H9 (cell line): ENCODE measurements around the gene DHRSX. TPM values are rescaled to one million over a fixed set of nuclear protein-coding genes. Genes with fewer than 3 reads are reported as not detected.

ENCODE experiments used
- DNase-seq: peaks from one replicate; pipeline ENCODE4 v3.0.0-alpha.2; 2017
- H2AFZ ChIP-seq: one replicate; pipeline ENCODE4 v1.6.1; 2013; ENCODE audit warnings: mild to moderate bottlenecking, low read length, control low read depth, moderate library complexity
- H2AK5ac ChIP-seq: 2 replicates; pipeline ENCODE4 v1.6.1; 2013; ENCODE audit warnings: low read length, control low read depth, mixed read lengths; ENCODE audit not compliant: insufficient read length
- H2BK120ac ChIP-seq: one replicate; pipeline ENCODE4 v1.6.1; 2013; ENCODE audit warnings: low read depth, mild to moderate bottlenecking, low read length, control low read depth, inconsistent platforms; ENCODE audit not compliant: poor library complexity, severe bottlenecking
- H2BK12ac ChIP-seq: 2 replicates; pipeline ENCODE4 v1.6.1; 2013; ENCODE audit warnings: low read length, control low read depth, mixed read lengths, low read depth; ENCODE audit not compliant: insufficient read length
- H2BK15ac ChIP-seq: 2 replicates; pipeline ENCODE4 v1.6.1; 2013; ENCODE audit warnings: low read depth, low read length, control low read depth
- H2BK20ac ChIP-seq: one replicate; pipeline ENCODE4 v1.6.1; 2013; ENCODE audit warnings: low read depth, mild to moderate bottlenecking, low read length, control low read depth, inconsistent platforms; ENCODE audit not compliant: poor library complexity, severe bottlenecking
- H2BK5ac ChIP-seq: 2 replicates; pipeline ENCODE4 v1.6.1; 2013; ENCODE audit warnings: low read length, control low read depth, mixed read lengths; ENCODE audit not compliant: insufficient read length
- H3K14ac ChIP-seq: 2 replicates; pipeline ENCODE4 v1.6.1; 2013; ENCODE audit warnings: low read length, control low read depth; ENCODE audit not compliant: insufficient read depth
- H3K18ac ChIP-seq: 2 replicates; pipeline ENCODE4 v1.6.1; 2013; ENCODE audit warnings: low read depth, mild to moderate bottlenecking, mixed read lengths, low read length, control low read depth; ENCODE audit not compliant: insufficient read length
- H3K23ac ChIP-seq: 2 replicates; pipeline ENCODE4 v1.6.1; 2013; ENCODE audit warnings: low read length, control low read depth, mixed read lengths, low read depth; ENCODE audit not compliant: insufficient read length
- H3K23me2 ChIP-seq: 2 replicates; pipeline ENCODE4 v1.6.1; 2013; ENCODE audit warnings: low read depth, mild to moderate bottlenecking, mixed read lengths, low read length, control low read depth; ENCODE audit not compliant: insufficient read length, poor library complexity, severe bottlenecking
- H3K27ac ChIP-seq: 2 replicates; pipeline ENCODE4 v1.5.1; 2013; ENCODE audit warnings: low read length, control low read depth, mixed read lengths, low read depth; ENCODE audit not compliant: insufficient read length
- H3K27me3 ChIP-seq: 2 replicates; pipeline ENCODE4 v1.6.1; 2013; ENCODE audit warnings: low read length, control low read depth, inconsistent platforms; ENCODE audit not compliant: insufficient read depth
- H3K4ac ChIP-seq: 2 replicates; pipeline ENCODE4 v1.6.1; 2013; ENCODE audit warnings: low read depth, mild to moderate bottlenecking, control low read depth, inconsistent platforms, low read length, moderate library complexity
- H3K4me1 ChIP-seq: 2 replicates; pipeline ENCODE4 v1.6.1; 2013; ENCODE audit warnings: low read length, control low read depth, inconsistent platforms; ENCODE audit not compliant: insufficient read depth
- H3K4me2 ChIP-seq: 2 replicates; pipeline ENCODE4 v1.6.1; 2013; ENCODE audit warnings: low read length, control low read depth, mixed read lengths; ENCODE audit not compliant: insufficient read length, insufficient read depth
- H3K56ac ChIP-seq: 2 replicates; pipeline ENCODE4 v1.6.1; 2013; ENCODE audit warnings: low read depth, mild to moderate bottlenecking, mixed read lengths, low read length, control low read depth; ENCODE audit not compliant: insufficient read length
- H3K79me1 ChIP-seq: 2 replicates; pipeline ENCODE4 v1.6.1; 2013; ENCODE audit warnings: low read depth, mild to moderate bottlenecking, moderate library complexity, low read length, control low read depth, inconsistent platforms; ENCODE audit not compliant: insufficient read depth, poor library complexity, severe bottlenecking
- H3K79me2 ChIP-seq: 2 replicates; pipeline ENCODE4 v1.6.1; 2013; ENCODE audit warnings: low read length, control low read depth, inconsistent platforms; ENCODE audit not compliant: insufficient read depth
- H3K9ac ChIP-seq: 2 replicates; pipeline ENCODE4 v1.6.1; 2013; ENCODE audit warnings: low read length, control low read depth, mixed read lengths; ENCODE audit not compliant: insufficient read length; ENCODE audit errors: extremely low read depth
- H3K9me3 ChIP-seq: one replicate; pipeline ENCODE4 v1.6.1; 2013; ENCODE audit warnings: low read depth, low read length, inconsistent platforms; ENCODE audit not compliant: control insufficient read depth
- H3T11ph ChIP-seq: one replicate; pipeline ENCODE4 v1.6.1; 2013; ENCODE audit warnings: mild to moderate bottlenecking, low read length, control low read depth, inconsistent platforms
- H4K20me1 ChIP-seq: one replicate; pipeline ENCODE4 v1.6.1; 2013; ENCODE audit not compliant: control insufficient read depth, insufficient read length, insufficient read depth
- H4K5ac ChIP-seq: 2 replicates; pipeline ENCODE4 v1.6.1; 2013; ENCODE audit warnings: low read depth, mild to moderate bottlenecking, mixed read lengths, low read length, control low read depth; ENCODE audit not compliant: insufficient read length
- H4K8ac ChIP-seq: replicated peaks from 2 replicates; pipeline ENCODE4 v1.6.1; 2013; ENCODE audit warnings: low read length, control low read depth, mixed read lengths, low read depth; ENCODE audit not compliant: insufficient read length
- H4K91ac ChIP-seq: 2 replicates; pipeline ENCODE4 v1.6.1; 2013; ENCODE audit warnings: low read depth, mild to moderate bottlenecking, moderate library complexity, mixed read lengths, low read length, control low read depth; ENCODE audit not compliant: insufficient read length
- H3K27ac Mint-ChIP-seq, 3 experiments: 2 replicates in 2 of 3; 3 replicates in 1 of 3; pipeline ENCODE4 v1.8.0; 2020 to 2021; ENCODE audit warnings: mixed read lengths in 3 of 3, mild to moderate bottlenecking in 1 of 3, moderate library complexity in 1 of 3
- H3K27me3 Mint-ChIP-seq: 2 replicates; pipeline ENCODE4 v1.8.0; 2021; ENCODE audit warnings: low read depth, mild to moderate bottlenecking, moderate library complexity, mixed read lengths
- H3K36me3 Mint-ChIP-seq, 3 experiments: 2 replicates in 2 of 3; 3 replicates in 1 of 3; pipeline ENCODE4 v1.8.0; 2020 to 2021; ENCODE audit warnings: low read depth in 3 of 3, mixed read lengths in 3 of 3; ENCODE audit not compliant: insufficient read depth in 1 of 3
- H3K4me1 Mint-ChIP-seq, 2 experiments: 2 replicates each; pipeline ENCODE4 v1.8.0; 2020; ENCODE audit warnings: mixed read lengths in 2 of 2
- H3K4me3 Mint-ChIP-seq, 2 experiments: 2 replicates in 1 of 2; 3 replicates in 1 of 2; pipeline ENCODE4 v1.8.0; 2020 to 2021; ENCODE audit warnings: mild to moderate bottlenecking in 2 of 2, mixed read lengths in 2 of 2, moderate library complexity in 1 of 2
- H3K9me3 Mint-ChIP-seq, 2 experiments: 2 replicates in 1 of 2; 3 replicates in 1 of 2; pipeline ENCODE4 v1.8.0; 2020; ENCODE audit warnings: mild to moderate bottlenecking in 2 of 2, mixed read lengths in 2 of 2, moderate library complexity in 1 of 2
- WGBS: extraction: QIAGEN DNeasy Blood & Tissue Kit; methylation state at CpG from one replicate; pipeline ENCODE4 v1.1.7; 2013; ENCODE audit warnings: missing lambda C conversion rate, low lambda C conversion rate, mixed read lengths; ENCODE audit not compliant: insufficient read length; ENCODE audit errors: extremely low coverage; 5-methylcytosine and 5-hydroxymethylcytosine counted together
- total RNA-seq: library from RNA; stranded (reverse); gene quantifications from 2 replicates; pipeline ENCODE4 v1.2.1, GENCODE V29; 2021
- TF ChIP-seq, protein P1 (sequence below): fragments of 200-600 bp; sonication (generic); conservative IDR thresholded peaks from 3 replicates; pipeline ENCODE4 v1.8.0; 2021; ENCODE audit warnings: antibody characterized with exemption, mild to moderate bottlenecking

The DHRSX gene
- total RNA-seq, 1 experiment from 2014 or later, result 44.0 TPM

DNA sequence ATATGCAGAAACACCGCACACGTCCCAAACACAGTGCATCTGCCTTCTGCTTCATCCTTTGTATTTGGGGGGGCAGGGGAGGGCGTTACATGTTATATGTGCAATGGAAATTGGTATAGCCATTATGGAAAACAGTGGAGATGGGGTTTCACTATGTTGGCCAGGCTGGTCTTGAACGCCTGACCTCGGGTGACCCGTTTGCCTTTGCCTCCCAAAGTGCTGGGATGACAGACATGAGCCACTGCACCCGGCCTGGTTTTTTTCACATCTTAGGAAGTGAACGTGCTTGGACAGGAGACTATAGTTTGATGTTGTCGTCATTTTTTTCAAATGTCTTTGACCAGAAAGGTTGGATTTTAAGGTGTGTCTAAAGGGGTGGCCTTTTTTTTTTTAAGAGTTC is 88.6 kb downstream of the DHRSX start:
- no peak overlapping the region for H3K27ac Mint-ChIP-seq
- Histone ChIP-seq H3K56ac (no peak overlapping the region), H4K20me1 (peaks cover 3% of the 10 kb centered on the region), H3T11ph (no peak overlapping the region), H3K4me1 (no peaks in the 10 kb centered on the region; the same call in 1 of the 2 replicates), H2BK12ac (no peak overlapping the region), H3K23ac (no peak overlapping the region), H3K4me2 (no peak overlapping the region), H4K8ac (no peak overlapping the region), H3K4ac (no peak overlapping the region), H2BK5ac (no peak overlapping the region), H3K79me2 (no peaks in the 10 kb centered on the region; the same call in 1 of the 2 replicates), H3K79me1 (peaks cover 1% of the 10 kb centered on the region), H3K9ac (no peak overlapping the region), H4K5ac (no peak overlapping the region), H3K9me3 (peaks cover 16% of the 10 kb centered on the region), H2AFZ (no peak overlapping the region), H3K23me2 (no peaks in the 10 kb centered on the region), H3K27me3 (no peaks in the 10 kb centered on the region), H3K14ac (no peak overlapping the region), H3K18ac (no peak overlapping the region), H4K91ac (no peak overlapping the region), H2AK5ac (no peak overlapping the region), H2BK20ac (no peak overlapping the region), H2BK120ac (no peak overlapping the region), H2BK15ac (no peak overlapping the region), H3K27ac (no peak overlapping the region)
- peaks cover 14 to 15% of the 10 kb centered on the region in 2 experiments for H3K4me1 Mint-ChIP-seq
- H3K36me3 Mint-ChIP-seq, result peaks cover 22 to 30% (median 24%) of the 10 kb centered on the region in 3 experiments
- no CpG with 5 or more reads among the region's 9 CpGs for WGBS
- H3K27me3 Mint-ChIP-seq, result no peaks in the 10 kb centered on the region
- DNase-seq, result no peak
- H3K4me3 Mint-ChIP-seq, result no peak overlapping the region
- H3K9me3 Mint-ChIP-seq, result peaks cover 7 to 13% of the 10 kb centered on the region in 2 experiments
- TF ChIP-seq, protein P1, sequence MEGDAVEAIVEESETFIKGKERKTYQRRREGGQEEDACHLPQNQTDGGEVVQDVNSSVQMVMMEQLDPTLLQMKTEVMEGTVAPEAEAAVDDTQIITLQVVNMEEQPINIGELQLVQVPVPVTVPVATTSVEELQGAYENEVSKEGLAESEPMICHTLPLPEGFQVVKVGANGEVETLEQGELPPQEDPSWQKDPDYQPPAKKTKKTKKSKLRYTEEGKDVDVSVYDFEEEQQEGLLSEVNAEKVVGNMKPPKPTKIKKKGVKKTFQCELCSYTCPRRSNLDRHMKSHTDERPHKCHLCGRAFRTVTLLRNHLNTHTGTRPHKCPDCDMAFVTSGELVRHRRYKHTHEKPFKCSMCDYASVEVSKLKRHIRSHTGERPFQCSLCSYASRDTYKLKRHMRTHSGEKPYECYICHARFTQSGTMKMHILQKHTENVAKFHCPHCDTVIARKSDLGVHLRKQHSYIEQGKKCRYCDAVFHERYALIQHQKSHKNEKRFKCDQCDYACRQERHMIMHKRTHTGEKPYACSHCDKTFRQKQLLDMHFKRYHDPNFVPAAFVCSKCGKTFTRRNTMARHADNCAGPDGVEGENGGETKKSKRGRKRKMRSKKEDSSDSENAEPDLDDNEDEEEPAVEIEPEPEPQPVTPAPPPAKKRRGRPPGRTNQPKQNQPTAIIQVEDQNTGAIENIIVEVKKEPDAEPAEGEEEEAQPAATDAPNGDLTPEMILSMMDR, result no peak
